Nephron (organoid): Measurements from ENCODE around the gene KASH5.
"Not testable (repeated sequence)": the region's sequence is repeated elsewhere in the genome, so short reads cannot be mapped to it uniquely, and the experiment has no call there.

Experiments
- H3K27ac Mint-ChIP-seq, 3 experiments: 2 replicates each; pipeline ENCODE4 v1.8.0; 2020; ENCODE audit warnings: mixed read lengths in 3 of 3, mild to moderate bottlenecking in 2 of 3, moderate library complexity in 1 of 3
- H3K27me3 Mint-ChIP-seq: 2 replicates; pipeline ENCODE4 v1.8.0; 2021; ENCODE audit warnings: low read depth, mild to moderate bottlenecking, moderate library complexity, mixed read lengths
- H3K36me3 Mint-ChIP-seq: 2 replicates; pipeline ENCODE4 v1.8.0; 2020; ENCODE audit warnings: low read depth, mixed read lengths
- H3K4me1 Mint-ChIP-seq: 2 replicates; pipeline ENCODE4 v1.8.0; 2020; ENCODE audit warnings: mixed read lengths
- H3K4me3 Mint-ChIP-seq, 3 experiments: 2 replicates each; pipeline ENCODE4 v1.8.0; 2020; ENCODE audit warnings: mild to moderate bottlenecking in 3 of 3, mixed read lengths in 3 of 3, moderate library complexity in 2 of 3
- H3K9me3 Mint-ChIP-seq: 2 replicates; pipeline ENCODE4 v1.8.0; 2020; ENCODE audit warnings: mixed read lengths
- TF ChIP-seq, protein P1 (sequence below), 3 experiments: fragments of 200-600 bp; sonication (generic); IDR thresholded peaks; one replicate each; pipeline ENCODE4 v1.5.0; 2021; ENCODE audit warnings: antibody characterized with exemption in 3 of 3; ENCODE audit not compliant: unreplicated experiment in 3 of 3

The KASH5 gene

GRCh38 chr19:49363268-49364082 is 24.6 kb upstream of the KASH5 start, which contains the start of gene DKKL1:
Gene DKKL1 (plus strand): TSS chr19:49363877. CDS start chr19:49363999, 122 bp downstream.
- peaks cover 6% of the 10 kb centered on the region for H3K4me1 Mint-ChIP-seq
- H3K27me3 Mint-ChIP-seq = peaks cover 9% of the 10 kb centered on the region
- TF ChIP-seq, protein P1, sequence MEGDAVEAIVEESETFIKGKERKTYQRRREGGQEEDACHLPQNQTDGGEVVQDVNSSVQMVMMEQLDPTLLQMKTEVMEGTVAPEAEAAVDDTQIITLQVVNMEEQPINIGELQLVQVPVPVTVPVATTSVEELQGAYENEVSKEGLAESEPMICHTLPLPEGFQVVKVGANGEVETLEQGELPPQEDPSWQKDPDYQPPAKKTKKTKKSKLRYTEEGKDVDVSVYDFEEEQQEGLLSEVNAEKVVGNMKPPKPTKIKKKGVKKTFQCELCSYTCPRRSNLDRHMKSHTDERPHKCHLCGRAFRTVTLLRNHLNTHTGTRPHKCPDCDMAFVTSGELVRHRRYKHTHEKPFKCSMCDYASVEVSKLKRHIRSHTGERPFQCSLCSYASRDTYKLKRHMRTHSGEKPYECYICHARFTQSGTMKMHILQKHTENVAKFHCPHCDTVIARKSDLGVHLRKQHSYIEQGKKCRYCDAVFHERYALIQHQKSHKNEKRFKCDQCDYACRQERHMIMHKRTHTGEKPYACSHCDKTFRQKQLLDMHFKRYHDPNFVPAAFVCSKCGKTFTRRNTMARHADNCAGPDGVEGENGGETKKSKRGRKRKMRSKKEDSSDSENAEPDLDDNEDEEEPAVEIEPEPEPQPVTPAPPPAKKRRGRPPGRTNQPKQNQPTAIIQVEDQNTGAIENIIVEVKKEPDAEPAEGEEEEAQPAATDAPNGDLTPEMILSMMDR (IDR thresholded peaks at IDR 0.05; ENCODE audit: unreplicated experiment in 3 of 3) = no peak
- H3K9me3 Mint-ChIP-seq = no peaks in the 10 kb centered on the region
- H3K27ac Mint-ChIP-seq = peak within 1 kb of the TSS in 1 of 3 experiments; percentile 64
- H3K4me3 Mint-ChIP-seq = peak within 1 kb of the TSS in 2 of 3 experiments; percentile 42 to 56
- H3K36me3 Mint-ChIP-seq = peaks cover 13% of the 10 kb centered on the region

- Mint-ChIP-seq H3K4me1 (peaks cover 6% of the 10 kb centered on the region), H3K36me3 (peaks cover 8% of the 10 kb centered on the region), H3K27ac (peak overlapping the region in 1 of 3 experiments; percentile 64), H3K27me3 (peaks cover 9% of the 10 kb centered on the region), H3K4me3 (peak overlapping the region in 2 of 3 experiments; percentile 42 to 56), H3K9me3 (peaks cover 2% of the 10 kb centered on the region)
- TF ChIP-seq, protein P1 (IDR thresholded peaks at IDR 0.05; ENCODE audit: unreplicated experiment in 3 of 3) = no peak
These were observed 23.8 kb upstream of the KASH5 start for GRCh38 chr19:49364083-49364737.

DNA sequence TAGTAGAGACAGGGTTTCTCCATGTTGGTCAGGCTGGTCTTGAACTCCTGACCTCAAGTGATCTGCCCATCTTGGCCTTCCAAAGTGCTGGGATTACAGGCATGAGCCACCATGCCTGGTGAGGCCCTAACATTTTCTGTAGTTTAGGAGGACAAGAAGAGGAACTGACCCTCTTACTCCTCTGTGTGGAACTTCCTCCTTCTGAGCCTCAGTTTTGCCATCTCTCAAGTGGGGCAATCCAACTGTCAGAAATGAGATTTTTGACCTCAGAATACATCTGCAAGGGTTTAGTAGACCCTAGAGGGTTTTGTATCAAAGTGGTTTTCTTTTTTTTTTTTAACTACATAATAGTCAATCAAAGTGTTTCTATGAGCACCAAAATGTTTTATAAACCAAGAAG is 21.9 kb upstream of the KASH5 start:
- H3K9me3 Mint-ChIP-seq = peaks cover 8% of the 10 kb centered on the region
- H3K27me3 Mint-ChIP-seq = peaks cover 7% of the 10 kb centered on the region
- H3K36me3 Mint-ChIP-seq = peaks cover 3% of the 10 kb centered on the region
- H3K4me3 Mint-ChIP-seq = peak overlapping the region in 1 of 3 experiments; percentile 14
- H3K4me1 Mint-ChIP-seq = no peaks in the 10 kb centered on the region
- no peak overlapping the region for H3K27ac Mint-ChIP-seq
- TF ChIP-seq, protein P1 (IDR thresholded peaks at IDR 0.05; ENCODE audit: unreplicated experiment in 3 of 3) = no peak

- TF ChIP-seq, protein P1 (IDR thresholded peaks at IDR 0.05; ENCODE audit: unreplicated experiment in 3 of 3) = no peak
- H3K4me3 Mint-ChIP-seq = no peak overlapping the region
- no peaks in the 10 kb centered on the region for H3K4me1 Mint-ChIP-seq
- peaks cover 8% of the 10 kb centered on the region for H3K9me3 Mint-ChIP-seq
- peaks cover 5% of the 10 kb centered on the region for H3K27me3 Mint-ChIP-seq
- peaks cover 3% of the 10 kb centered on the region for H3K36me3 Mint-ChIP-seq
- no peak overlapping the region for H3K27ac Mint-ChIP-seq
These were observed 19.2 kb upstream of the KASH5 start for GRCh38 chr19:49368711-49369358.

GRCh38 chr19:49371184-49371583 is 16.9 kb upstream of the KASH5 start:
- no peaks in the 10 kb centered on the region for H3K4me1 Mint-ChIP-seq
- peaks cover 3% of the 10 kb centered on the region for H3K36me3 Mint-ChIP-seq
- no peak overlapping the region for H3K27ac Mint-ChIP-seq
- H3K9me3 Mint-ChIP-seq = peaks cover 10% of the 10 kb centered on the region
- H3K27me3 Mint-ChIP-seq = peaks cover 9% of the 10 kb centered on the region
- H3K4me3 Mint-ChIP-seq = no peak overlapping the region
- TF ChIP-seq, protein P1 (IDR thresholded peaks at IDR 0.05; ENCODE audit: unreplicated experiment in 3 of 3) = no peak

DNA sequence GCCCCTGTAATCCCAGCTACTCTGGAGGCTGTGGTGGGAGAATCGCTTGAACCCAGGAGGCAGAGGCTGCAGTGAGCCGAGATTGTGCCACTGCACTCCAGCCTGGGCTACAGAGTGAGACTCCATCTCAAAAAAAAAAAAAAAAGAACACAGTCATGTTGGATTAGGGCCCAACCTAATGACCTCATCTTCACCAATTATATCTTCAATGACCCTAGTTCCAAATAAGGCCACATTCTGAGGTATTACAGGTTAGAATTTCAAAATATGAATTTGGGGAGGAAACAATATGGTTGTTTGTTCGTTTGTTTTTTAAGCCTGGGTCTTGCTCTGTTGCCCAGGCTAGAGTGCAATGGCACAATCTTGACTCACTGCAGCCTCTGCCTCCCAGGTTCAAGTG is 14.9 kb upstream of the KASH5 start:
- not testable (repeated sequence) for H3K4me3 Mint-ChIP-seq, H3K4me1 Mint-ChIP-seq, H3K36me3 Mint-ChIP-seq, H3K27ac Mint-ChIP-seq
- Mint-ChIP-seq H3K27me3 (peaks cover 11% of the 10 kb centered on the region), H3K9me3 (peaks cover 10% of the 10 kb centered on the region)
